ENCODE results near the gene KRCC1.
A peak's percentile ranks its signal among the peaks of the same experiment; 100 is the strongest.

The KRCC1 gene

GRCh38 chr2:88055371-88056128 lies at the start of gene KRCC1:
KRCC1 (minus strand) TSS chr2:88055783; CDS start chr2:88028563, 27,220 bp downstream.
- peak; percentile 91 for DNase-seq

- DNase-seq: no peak
Measured at GRCh38 chr2:88100489-88100858, 44.9 kb upstream of the KRCC1 start.

GRCh38 chr2:88099798-88100488 lies 44.4 kb upstream of the KRCC1 start:
- DNase-seq: no peak

GRCh38 chr2:88098558-88098900 lies 42.9 kb upstream of the KRCC1 start:
- no peak for DNase-seq

- DNase-seq: no peak
Measured at GRCh38 chr2:88097891-88098557, 42.4 kb upstream of the KRCC1 start.

GRCh38 chr2:88097192-88097591 lies 41.6 kb upstream of the KRCC1 start:
- DNase-seq: no peak

GRCh38 chr2:88096708-88097107 lies 41.1 kb upstream of the KRCC1 start:
- DNase-seq: no peak

GRCh38 chr2:88095022-88095421 lies 39.4 kb upstream of the KRCC1 start:
- DNase-seq: no peak

GRCh38 chr2:88092773-88093172 lies 37.2 kb upstream of the KRCC1 start:
- no peak for DNase-seq

- DNase-seq: no peak
Measured at GRCh38 chr2:88091943-88092342, 36.4 kb upstream of the KRCC1 start.

- no peak for DNase-seq
Measured at GRCh38 chr2:88090446-88091283, 35.1 kb upstream of the KRCC1 start.

GRCh38 chr2:88088999-88089398 lies 33.4 kb upstream of the KRCC1 start:
- no peak for DNase-seq

- no peak for DNase-seq
Measured at GRCh38 chr2:88087763-88088162, 32.2 kb upstream of the KRCC1 start.

- no peak for DNase-seq
Measured at GRCh38 chr2:88087073-88087472, 31.5 kb upstream of the KRCC1 start.

- DNase-seq: no peak
Measured at GRCh38 chr2:88086401-88086800, 30.8 kb upstream of the KRCC1 start.

GRCh38 chr2:88085602-88086001 lies 30.0 kb upstream of the KRCC1 start:
- no peak for DNase-seq

- DNase-seq: no peak
Measured at GRCh38 chr2:88085099-88085498, 29.5 kb upstream of the KRCC1 start.

- DNase-seq: no peak
Measured at GRCh38 chr2:88082781-88083180, 27.2 kb upstream of the KRCC1 start.

- no peak for DNase-seq
Measured at GRCh38 chr2:88081924-88082608, 26.5 kb upstream of the KRCC1 start.

- DNase-seq: no peak
Measured at GRCh38 chr2:88080545-88080944, 25.0 kb upstream of the KRCC1 start.

- no peak for DNase-seq
Measured at GRCh38 chr2:88078643-88079172, 23.1 kb upstream of the KRCC1 start.

GRCh38 chr2:88077080-88077479 lies 21.5 kb upstream of the KRCC1 start:
- DNase-seq: no peak

All from NCI-H1436 (cell line).